HG03378 (cell line): ENCODE results near the gene ARL15.
"Not testable (repeated sequence)": the region's sequence is repeated elsewhere in the genome, so short reads cannot be mapped to it uniquely, and the experiment has no call there.

Experiments
- ATAC-seq: cut with Tn5 transposase; IDR thresholded peaks from one replicate; pipeline ENCODE4 v1.9.1; 2021; ENCODE audit warnings: mild to moderate bottlenecking, moderate library complexity; ENCODE audit not compliant: unreplicated experiment

Gene ARL15

GRCh38 chr5:53997736-53998627 lies 312.4 kb downstream of the ARL15 start:
- ATAC-seq = no peak

- no peak for ATAC-seq
These were observed 314.4 kb downstream of the ARL15 start for GRCh38 chr5:53996008-53996407.

- no peak for ATAC-seq
These were observed 316.2 kb downstream of the ARL15 start for GRCh38 chr5:53994148-53994547.

- no peak for ATAC-seq
These were observed 318.4 kb downstream of the ARL15 start for GRCh38 chr5:53991942-53992341.

GRCh38 chr5:53987101-53987500 lies 323.3 kb downstream of the ARL15 start:
- no peak for ATAC-seq

GRCh38 chr5:53985796-53986195 lies 324.6 kb downstream of the ARL15 start:
- ATAC-seq = no peak

- no peak for ATAC-seq
These were observed 325.4 kb downstream of the ARL15 start for GRCh38 chr5:53984971-53985370.

- ATAC-seq = no peak
These were observed 326.6 kb downstream of the ARL15 start for GRCh38 chr5:53983568-53984460.

GRCh38 chr5:53982319-53982718 lies 328.1 kb downstream of the ARL15 start:
- ATAC-seq = not testable (repeated sequence)

- no peak for ATAC-seq
These were observed 330.3 kb downstream of the ARL15 start for GRCh38 chr5:53980061-53980460.

GRCh38 chr5:53974021-53974420 lies 336.4 kb downstream of the ARL15 start:
- ATAC-seq = no peak

- ATAC-seq = no peak
These were observed 338.1 kb downstream of the ARL15 start for GRCh38 chr5:53972314-53972713.

- no peak for ATAC-seq
These were observed 338.8 kb downstream of the ARL15 start for GRCh38 chr5:53971551-53971950.

GRCh38 chr5:53971131-53971530 lies 339.2 kb downstream of the ARL15 start:
- ATAC-seq = no peak

GRCh38 chr5:53970475-53970874 lies 339.9 kb downstream of the ARL15 start:
- no peak for ATAC-seq

- no peak for ATAC-seq
These were observed 341.1 kb downstream of the ARL15 start for GRCh38 chr5:53969176-53969730.

GRCh38 chr5:53965459-53965858 lies 344.9 kb downstream of the ARL15 start:
- ATAC-seq = no peak

GRCh38 chr5:53963958-53964357 lies 346.4 kb downstream of the ARL15 start:
- no peak for ATAC-seq

- ATAC-seq = no peak
These were observed 348.1 kb downstream of the ARL15 start for GRCh38 chr5:53962306-53962705.

- ATAC-seq = no peak
These were observed 353.7 kb downstream of the ARL15 start for GRCh38 chr5:53956632-53957031.

- ATAC-seq = no peak
These were observed 354.2 kb downstream of the ARL15 start for GRCh38 chr5:53956196-53956595.
